Measurements from ENCODE around the gene RAI1. TPM values are rescaled to one million over a fixed set of nuclear protein-coding genes. Genes with fewer than 3 reads are reported as not detected.

The RAI1 gene
- total and polyA plus RNA-seq, 10 of the 15 experiments (the other 5 are each of a cell fraction or from before 2014, with no cell fraction given): 0.66 to 37.7 (median 6.0) TPM

DNA sequence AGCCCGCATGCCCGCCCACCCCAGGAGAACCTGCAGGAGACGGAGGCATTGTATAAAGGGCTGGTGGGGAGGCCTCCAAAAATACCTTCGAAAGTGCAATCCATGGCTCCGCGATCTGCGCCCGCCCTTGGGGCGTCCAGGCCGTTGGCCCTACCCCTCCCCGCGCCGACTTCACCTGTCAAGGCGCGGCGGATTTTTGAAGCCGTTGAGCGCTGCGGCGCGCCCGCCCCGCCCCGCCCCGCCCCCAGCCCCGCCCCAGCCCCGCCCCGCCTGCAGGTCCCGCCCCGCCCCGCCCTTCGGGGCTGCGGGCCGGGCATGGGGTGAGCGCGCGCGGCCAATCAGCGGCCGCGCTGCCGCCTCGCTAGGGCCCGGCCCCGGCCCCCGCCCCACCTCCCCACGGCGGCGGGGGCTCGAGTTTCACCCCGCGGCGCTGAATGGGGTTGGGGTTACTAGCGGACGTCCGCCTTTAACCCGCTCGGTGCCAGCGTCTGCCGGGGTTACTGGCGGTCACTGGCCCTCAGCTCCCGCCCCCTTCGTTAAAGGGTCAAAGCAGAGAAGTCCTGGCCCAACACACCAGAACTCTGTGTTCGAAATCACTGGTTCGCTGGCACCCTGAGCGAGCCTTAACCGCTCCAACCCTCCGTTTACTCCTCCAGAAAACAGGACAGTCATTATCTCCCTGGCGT is 142.3 kb downstream of the RAI1 start (continued):
- no peak for TF ChIP-seq CUX1 (IDR thresholded peaks at IDR 0.05; ENCODE audit: insufficient replicate concordance, low read depth, low read length)
- TF ChIP-seq, protein P1, sequence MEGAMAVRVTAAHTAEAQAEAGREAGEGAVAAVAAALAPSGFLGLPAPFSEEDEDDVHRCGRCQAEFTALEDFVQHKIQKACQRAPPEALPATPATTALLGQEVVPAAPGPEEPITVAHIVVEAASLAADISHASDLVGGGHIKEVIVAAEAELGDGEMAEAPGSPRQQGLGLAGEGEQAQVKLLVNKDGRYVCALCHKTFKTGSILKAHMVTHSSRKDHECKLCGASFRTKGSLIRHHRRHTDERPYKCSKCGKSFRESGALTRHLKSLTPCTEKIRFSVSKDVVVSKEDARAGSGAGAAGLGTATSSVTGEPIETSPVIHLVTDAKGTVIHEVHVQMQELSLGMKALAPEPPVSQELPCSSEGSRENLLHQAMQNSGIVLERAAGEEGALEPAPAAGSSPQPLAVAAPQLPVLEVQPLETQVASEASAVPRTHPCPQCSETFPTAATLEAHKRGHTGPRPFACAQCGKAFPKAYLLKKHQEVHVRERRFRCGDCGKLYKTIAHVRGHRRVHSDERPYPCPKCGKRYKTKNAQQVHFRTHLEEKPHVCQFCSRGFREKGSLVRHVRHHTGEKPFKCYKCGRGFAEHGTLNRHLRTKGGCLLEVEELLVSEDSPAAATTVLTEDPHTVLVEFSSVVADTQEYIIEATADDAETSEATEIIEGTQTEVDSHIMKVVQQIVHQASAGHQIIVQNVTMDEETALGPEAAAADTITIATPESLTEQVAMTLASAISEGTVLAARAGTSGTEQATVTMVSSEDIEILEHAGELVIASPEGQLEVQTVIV (IDR thresholded peaks at IDR 0.05; ENCODE audit: borderline replicate concordance, partially characterized antibody): no peak
- no peak for TF ChIP-seq NFIC (IDR thresholded peaks at IDR 0.05; ENCODE audit: low read depth, low read length)
- TF ChIP-seq ZNF622 (IDR thresholded peaks at IDR 0.05): no peak
- TF ChIP-seq BMI1 (IDR thresholded peaks at IDR 0.05; ENCODE audit: borderline replicate concordance): no peak
- peak in 1 of 2 experiments; percentile 3; a peak in 1 of 3 replicates for TF ChIP-seq EGR1 (IDR thresholded peaks at IDR 0.05; ENCODE audit: borderline replicate concordance in 1 of 2, low read depth in 2 of 2, low read length in 2 of 2)
- no peak for TF ChIP-seq USF2 (IDR thresholded peaks at IDR 0.05; ENCODE audit: borderline replicate concordance, low read depth, low read length)
- TF ChIP-seq PAX5 (IDR thresholded peaks at IDR 0.05; ENCODE audit: borderline replicate concordance, low read depth, low read length): no peak
- no peak for TF ChIP-seq TAF1 (IDR thresholded peaks at IDR 0.05; ENCODE audit: borderline replicate concordance, low read depth, low read length)
- no peak for TF ChIP-seq ZBTB33 (IDR thresholded peaks at IDR 0.05)
- no peak for TF ChIP-seq NFYA (IDR thresholded peaks at IDR 0.05; ENCODE audit: borderline replicate concordance, low read depth, low read length)
- no peak for TF ChIP-seq ELK1 (IDR thresholded peaks at IDR 0.05; ENCODE audit: low read depth, low read length)
- no peak for TF ChIP-seq PAX8 (IDR thresholded peaks at IDR 0.05)
- no peak for TF ChIP-seq JUND (IDR thresholded peaks at IDR 0.05; ENCODE audit: low read depth, low read length)
- TF ChIP-seq, protein P2, sequence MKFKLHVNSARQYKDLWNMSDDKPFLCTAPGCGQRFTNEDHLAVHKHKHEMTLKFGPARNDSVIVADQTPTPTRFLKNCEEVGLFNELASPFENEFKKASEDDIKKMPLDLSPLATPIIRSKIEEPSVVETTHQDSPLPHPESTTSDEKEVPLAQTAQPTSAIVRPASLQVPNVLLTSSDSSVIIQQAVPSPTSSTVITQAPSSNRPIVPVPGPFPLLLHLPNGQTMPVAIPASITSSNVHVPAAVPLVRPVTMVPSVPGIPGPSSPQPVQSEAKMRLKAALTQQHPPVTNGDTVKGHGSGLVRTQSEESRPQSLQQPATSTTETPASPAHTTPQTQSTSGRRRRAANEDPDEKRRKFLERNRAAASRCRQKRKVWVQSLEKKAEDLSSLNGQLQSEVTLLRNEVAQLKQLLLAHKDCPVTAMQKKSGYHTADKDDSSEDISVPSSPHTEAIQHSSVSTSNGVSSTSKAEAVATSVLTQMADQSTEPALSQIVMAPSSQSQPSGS (IDR thresholded peaks at IDR 0.05; ENCODE audit: low read length): no peak
